ENCODE results near the gene DCAF10. TPM values are rescaled to one million over a fixed set of nuclear protein-coding genes. Genes with fewer than 3 reads are reported as not detected.
"Not testable (repeated sequence)": the region's sequence is repeated elsewhere in the genome, so short reads cannot be mapped to it uniquely, and the experiment has no call there.

DCAF10 gene
- total RNA-seq, 1 experiment from 2014 or later, result 11.8 TPM

- ATAC-seq, result no peak
- no peaks in the 10 kb centered on the region for H3K9me2 ChIP-seq (replicated peaks; ENCODE audit: low read length)
- H4K20me1 ChIP-seq (ENCODE audit: low read length), result no peaks in the 10 kb centered on the region
- no peak overlapping the region for H3K9ac ChIP-seq (ENCODE audit: low read length)
- POLR2A ChIA-PET (ENCODE audit: unreplicated experiment), result no interaction called here
- H3K36me3 ChIP-seq (ENCODE audit: low read depth, low read length), result no peaks in the 10 kb centered on the region
- no peaks in the 10 kb centered on the region for H3K27me3 ChIP-seq (ENCODE audit: low read length)
- intact Hi-C loops (cut with micrococcal nuclease), result no loop called here
- no TSS peak for BruUV-seq (replicated peaks)
- DNase-seq, result no peak
- no peak overlapping the region for H3K4me3 ChIP-seq (ENCODE audit: low read length)
- no peaks in the 10 kb centered on the region for H3K9me3 ChIP-seq (ENCODE audit: low read length)
- H2AFZ ChIP-seq (ENCODE audit: low read length), result no peak overlapping the region
- no peaks in the 10 kb centered on the region for H3F3A ChIP-seq (ENCODE audit: low read length, unreplicated experiment)
- TF ChIP-seq EZH2phosphoT487 (IDR thresholded peaks at IDR 0.05; ENCODE audit: borderline replicate concordance, low read length), result no peak
- no peak for TF ChIP-seq CTCF (conservative IDR thresholded peaks at IDR 0.05; ENCODE audit: low read depth, low read length)
- TF ChIP-seq EZH2 (IDR thresholded peaks at IDR 0.05; ENCODE audit: low read length, unreplicated experiment), result no peak
- 0 out of 2 replicates have a peak, but pooled peaks cover 11% of the 10 kb centered on the region for H3K4me1 ChIP-seq (ENCODE audit: insufficient read depth, low read length)
- 0 out of 2 replicates have a peak, but pooled peaks cover 4% of the 10 kb centered on the region for H3K79me2 ChIP-seq (ENCODE audit: low read length)
- no peak overlapping the region for H3K4me2 ChIP-seq (ENCODE audit: low read length)
- CTCF ChIA-PET, result no interaction called here
- H3K27ac ChIP-seq (ENCODE audit: low read length), result no peak overlapping the region
These were observed 41.9 kb upstream of the DCAF10 start for GRCh38 chr9:37758747-37759146.

- 0 out of 2 replicates have a peak, but pooled peaks cover 5% of the 10 kb centered on the region for H3K4me1 ChIP-seq (ENCODE audit: insufficient read depth, low read length)
- POLR2A ChIA-PET (ENCODE audit: unreplicated experiment), result no interaction called here
- no peaks in the 10 kb centered on the region for H3K9me3 ChIP-seq (ENCODE audit: low read length)
- no peak overlapping the region for H3K4me3 ChIP-seq (ENCODE audit: low read length)
- ATAC-seq (no peak), DNase-seq (peak; percentile 16)
- intact Hi-C loops (cut with micrococcal nuclease), result no loop called here
- BruUV-seq (replicated peaks), result no TSS peak
- no peaks in the 10 kb centered on the region for H4K20me1 ChIP-seq (ENCODE audit: low read length)
- no peaks in the 10 kb centered on the region for H3K27me3 ChIP-seq (ENCODE audit: low read length)
- CTCF ChIA-PET, result no interaction called here
- no peaks in the 10 kb centered on the region for H3K79me2 ChIP-seq (ENCODE audit: low read length)
- no peak overlapping the region for H3K27ac ChIP-seq (ENCODE audit: low read length)
- no peak for TF ChIP-seq EZH2phosphoT487 (IDR thresholded peaks at IDR 0.05; ENCODE audit: borderline replicate concordance, low read length)
- TF ChIP-seq EZH2 (IDR thresholded peaks at IDR 0.05; ENCODE audit: low read length, unreplicated experiment), result no peak
- TF ChIP-seq CTCF (conservative IDR thresholded peaks at IDR 0.05; ENCODE audit: low read depth, low read length), result no peak
- H3K4me2 ChIP-seq (ENCODE audit: low read length), result no peak overlapping the region
- no peaks in the 10 kb centered on the region for H3K36me3 ChIP-seq (ENCODE audit: low read depth, low read length)
- H3K9me2 ChIP-seq (replicated peaks; ENCODE audit: low read length), result no peaks in the 10 kb centered on the region
- no peak overlapping the region for H2AFZ ChIP-seq (ENCODE audit: low read length)
- no peaks in the 10 kb centered on the region for H3F3A ChIP-seq (ENCODE audit: low read length, unreplicated experiment)
- no peak overlapping the region for H3K9ac ChIP-seq (ENCODE audit: low read length)
These were observed 40.0 kb upstream of the DCAF10 start for GRCh38 chr9:37760416-37761161.

- Histone ChIP-seq H2AFZ (ENCODE audit: low read length) (no peak overlapping the region), H3K27ac (ENCODE audit: low read length) (no peak overlapping the region), H3K9ac (ENCODE audit: low read length) (no peak overlapping the region), H3K27me3 (ENCODE audit: low read length) (no peaks in the 10 kb centered on the region), H3K36me3 (ENCODE audit: low read depth, low read length) (no peaks in the 10 kb centered on the region), H3K4me1 (ENCODE audit: insufficient read depth, low read length) (0 out of 2 replicates have a peak, but pooled peaks cover 5% of the 10 kb centered on the region), H3K4me2 (ENCODE audit: low read length) (no peak overlapping the region), H3K79me2 (ENCODE audit: low read length) (no peaks in the 10 kb centered on the region), H4K20me1 (ENCODE audit: low read length) (no peaks in the 10 kb centered on the region), H3F3A (ENCODE audit: low read length, unreplicated experiment) (no peaks in the 10 kb centered on the region), H3K4me3 (ENCODE audit: low read length) (no peak overlapping the region), H3K9me3 (ENCODE audit: low read length) (no peaks in the 10 kb centered on the region), H3K9me2 (replicated peaks; ENCODE audit: low read length) (no peaks in the 10 kb centered on the region)
- ATAC-seq, result no peak
- ChIA-PET POLR2A (ENCODE audit: unreplicated experiment) (no interaction called here), CTCF (no interaction called here)
- no TSS peak for BruUV-seq (replicated peaks)
- TF ChIP-seq CTCF (conservative IDR thresholded peaks at IDR 0.05; ENCODE audit: low read depth, low read length) (no peak), EZH2phosphoT487 (IDR thresholded peaks at IDR 0.05; ENCODE audit: borderline replicate concordance, low read length) (no peak), EZH2 (IDR thresholded peaks at IDR 0.05; ENCODE audit: low read length, unreplicated experiment) (no peak)
- intact Hi-C loops (cut with micrococcal nuclease), result no loop called here
- no peak for DNase-seq
These were observed 39.1 kb upstream of the DCAF10 start for GRCh38 chr9:37761511-37761910.

- H3K36me3 ChIP-seq (ENCODE audit: low read depth, low read length); H3K27ac ChIP-seq (ENCODE audit: low read length); H3K9me3 ChIP-seq (ENCODE audit: low read length); intact Hi-C loops (cut with micrococcal nuclease); H3K4me1 ChIP-seq (ENCODE audit: insufficient read depth, low read length); H3K79me2 ChIP-seq (ENCODE audit: low read length); H3K4me2 ChIP-seq (ENCODE audit: low read length); ATAC-seq; H3K9ac ChIP-seq (ENCODE audit: low read length); H2AFZ ChIP-seq (ENCODE audit: low read length); H3F3A ChIP-seq (ENCODE audit: low read length, unreplicated experiment); H3K9me2 ChIP-seq (replicated peaks; ENCODE audit: low read length); POLR2A ChIA-PET (ENCODE audit: unreplicated experiment); CTCF ChIA-PET; DNase-seq; H3K27me3 ChIP-seq (ENCODE audit: low read length); BruUV-seq (replicated peaks); H3K4me3 ChIP-seq (ENCODE audit: low read length); H4K20me1 ChIP-seq (ENCODE audit: low read length): not testable (repeated sequence)
These were observed 35.3 kb upstream of the DCAF10 start for GRCh38 chr9:37765263-37765662.
